K562 (cell line): ENCODE measurements around the gene AVPI1. TPM values are rescaled to one million over a fixed set of nuclear protein-coding genes. Genes with fewer than 3 reads are reported as not detected.

Source experiments
- BRF2 ChIP-seq: IDR thresholded peaks from 3 replicates; pipeline ENCODE4 v1.6.1; 2011; ENCODE audit warnings: borderline replicate concordance, mild to moderate bottlenecking; ENCODE audit not compliant: insufficient read length, insufficient read depth
- DDX20 ChIP-seq: fragments of 450-650 bp; IDR thresholded peaks from 2 replicates; pipeline ENCODE4 v1.6.1; 2016; ENCODE audit warnings: missing genetic modification characterization, low read depth, mild to moderate bottlenecking, missing compliant biosample characterization, moderate library complexity
- ETS1 ChIP-seq: conservative IDR thresholded peaks from 2 replicates; pipeline ENCODE4 v1.6.1; 2011; ENCODE audit warnings: low read depth, mild to moderate bottlenecking, low read length; ENCODE audit not compliant: control insufficient read depth
- HMG20B ChIP-seq: fragments of 250-450 bp; sonication (Bioruptor Pico); IDR thresholded peaks from 2 replicates; pipeline ENCODE4 v1.5.0; 2021; ENCODE audit warnings: mild to moderate bottlenecking
- KAT2B ChIP-seq: IDR thresholded peaks from one replicate; pipeline ENCODE4 v1.6.1; 2012; ENCODE audit warnings: low read depth, mild to moderate bottlenecking, control low read depth, inconsistent platforms, low read length, moderate library complexity
- MTA3 ChIP-seq: fragments of 450-650 bp; formaldehyde crosslinking; IDR thresholded peaks from 2 replicates; pipeline ENCODE4 v1.6.1; 2017; ENCODE audit warnings: mild to moderate bottlenecking, borderline replicate concordance
- NCOA4 ChIP-seq: fragments of 450-650 bp; IDR thresholded peaks from 2 replicates; pipeline ENCODE4 v1.6.1; 2018; ENCODE audit warnings: mild to moderate bottlenecking; ENCODE audit not compliant: partially characterized antibody
- NFIX ChIP-seq: fragments of 250-450 bp; sonication (Bioruptor Pico); IDR thresholded peaks from 2 replicates; pipeline ENCODE4 v1.4.0; 2020; ENCODE audit warnings: low read depth, mild to moderate bottlenecking, moderate library complexity
- NR2C2 ChIP-seq, 2 experiments: fragments of 200-800 bp in 1 of 2; sonication (Bioruptor generic) in 1 of 2; sonication (generic) in 1 of 2; formaldehyde crosslinking in 1 of 2; IDR thresholded peaks; 2 replicates each; pipeline versions ENCODE4 v1.6.1 to v1.8.0; 2016 to 2022; ENCODE audit warnings: mild to moderate bottlenecking in 1 of 2, missing compliant biosample characterization in 1 of 2, missing genetic modification characterization in 1 of 2, missing genetic modification reagents in 1 of 2
- SNAPC5 ChIP-seq: fragments of 250-450 bp; sonication (Bioruptor Pico); IDR thresholded peaks from 2 replicates; pipeline ENCODE4 v1.8.0; 2021; ENCODE audit warnings: moderate library complexity, mild to moderate bottlenecking, inconsistent platforms
- SRSF9 ChIP-seq: fragments of 200-400 bp; formaldehyde crosslinking; IDR thresholded peaks from 2 replicates; pipeline ENCODE4 v1.6.1; 2017; ENCODE audit warnings: low read depth, low read length, borderline replicate concordance
- THRA ChIP-seq: fragments of 450-650 bp; IDR thresholded peaks from 2 replicates; pipeline ENCODE4 v1.6.1; 2017; ENCODE audit warnings: mild to moderate bottlenecking, moderate library complexity
- ZNF174 ChIP-seq: fragments of 250-450 bp; sonication (Bioruptor Pico); IDR thresholded peaks from 2 replicates; pipeline ENCODE4 v1.4.0; 2020; ENCODE audit warnings: mild to moderate bottlenecking
- ZNF395 ChIP-seq: fragments of 200-800 bp; sonication (Bioruptor generic); IDR thresholded peaks from 2 replicates; pipeline ENCODE4 v1.6.1; 2017; ENCODE audit warnings: missing genetic modification characterization, missing compliant biosample characterization
- ZNF436 ChIP-seq: fragments of 250-450, 450-650 bp; sonication (Bioruptor Pico); formaldehyde crosslinking; IDR thresholded peaks from 2 replicates; pipeline ENCODE4 v1.7.0; 2020; ENCODE audit warnings: mild to moderate bottlenecking
- ZNF518B ChIP-seq: fragments of 250-450 bp; sonication (Bioruptor Pico); IDR thresholded peaks from 2 replicates; pipeline ENCODE4 v1.5.0; 2021; ENCODE audit warnings: mild to moderate bottlenecking, moderate library complexity
- ZNF699 ChIP-seq: fragments of 250-450 bp; sonication (Bioruptor Pico); IDR thresholded peaks from 2 replicates; pipeline ENCODE4 v1.8.0; 2021; ENCODE audit warnings: mild to moderate bottlenecking, moderate library complexity; ENCODE audit not compliant: insufficient replicate concordance
- polyA plus RNA-seq, 8 experiments: library from polyadenylated mRNA; depleted of rRNA in 4 of 8; stranded (reverse) in 5 of 8; unstranded in 3 of 8; fragments of >200 nt; fragmentation: Nextera tagmentation in 2 of 8; fragmentation: Illumina TruSeq in 1 of 8; extraction: Ambion mirVana in 2 of 8; extraction: Trizol in 1 of 8; gene quantifications; 2 replicates each; pipeline versions ENCODE4 v1.2.1 to v1.2.3, GENCODE V29; 2011 to 2014; ENCODE audit warnings: inconsistent platforms in 1 of 8, missing spikeins in 1 of 8
- total RNA-seq, 7 experiments: library from RNA; depleted of rRNA in 6 of 7; stranded (reverse); fragments of >200 nt in 6 of 7; fragmentation: Illumina TruSeq in 2 of 7; extraction: Trizol in 2 of 7; gene quantifications; 2 replicates each; pipeline versions ENCODE4 v1.2.1 to v1.2.3, GENCODE V29; 2011 to 2021; ENCODE audit warnings: low replicate concordance in 1 of 7

Gene AVPI1
- total and polyA plus RNA-seq, 9 of the 15 experiments (the other 6 are each of a cell fraction or from before 2014, with no cell fraction given): 0.90 to 10.4 (median 7.4) TPM

- TF ChIP-seq ZNF174 (no peak), MTA3 (no peak; the same call in 1 of the 2 replicates), SNAPC5 (CRISPR knock-in tag) (no peak), ZNF699 (CRISPR knock-in tag) (no peak), ETS1 (no peak), THRA (no peak), ZNF395 (CRISPR knock-in tag) (no peak), SRSF9 (no peak), KAT2B (no peak), NCOA4 (no peak), HMG20B (CRISPR knock-in tag) (no peak), NR2C2 (CRISPR knock-in tag; IDR thresholded peaks at IDR 0.05) (no peak), NR2C2 (tag; IDR thresholded peaks at IDR 0.05) (peak; percentile 72), BRF2 (no peak), NFIX (no peak), DDX20 (tag) (no peak), ZNF518B (CRISPR knock-in tag) (no peak), ZNF436 (CRISPR knock-in tag) (no peak)
Observed at GRCh38 chr10:97648562-97649404, 38.3 kb downstream of the AVPI1 start (continued).
